GM18511 (cell line): Measurements from ENCODE around the gene ZNF362.

Experiments
- ATAC-seq: cut with Tn5 transposase; IDR thresholded peaks from one replicate; pipeline ENCODE4 v1.9.1; 2021; ENCODE audit warnings: mild to moderate bottlenecking, moderate library complexity; ENCODE audit not compliant: unreplicated experiment

The ZNF362 gene

GRCh38 chr1:33244143-33244808 lies 12.0 kb upstream of the ZNF362 start:
- no peak for ATAC-seq

DNA sequence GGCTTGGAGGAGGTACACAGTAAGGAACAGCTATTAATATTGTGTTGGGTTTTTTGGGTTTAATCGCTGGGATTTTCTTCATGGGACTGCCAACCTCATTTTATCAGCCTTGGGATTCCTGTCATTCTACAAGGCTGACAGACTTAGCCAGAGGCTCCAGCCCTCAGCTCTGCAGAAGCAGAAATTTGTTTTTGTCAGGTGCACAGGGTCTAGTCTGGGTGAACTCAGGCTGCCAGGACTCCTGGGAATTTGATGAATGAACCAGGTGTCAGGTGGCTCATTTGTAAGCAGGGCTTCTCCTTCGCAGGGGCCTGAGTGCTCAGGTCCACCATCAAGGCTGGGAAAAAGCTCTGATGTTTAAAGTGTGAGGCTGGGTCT lies 11.5 kb upstream of the ZNF362 start:
- no peak for ATAC-seq

- no peak for ATAC-seq
These were observed 10.1 kb upstream of the ZNF362 start for GRCh38 chr1:33246171-33246570.

DNA sequence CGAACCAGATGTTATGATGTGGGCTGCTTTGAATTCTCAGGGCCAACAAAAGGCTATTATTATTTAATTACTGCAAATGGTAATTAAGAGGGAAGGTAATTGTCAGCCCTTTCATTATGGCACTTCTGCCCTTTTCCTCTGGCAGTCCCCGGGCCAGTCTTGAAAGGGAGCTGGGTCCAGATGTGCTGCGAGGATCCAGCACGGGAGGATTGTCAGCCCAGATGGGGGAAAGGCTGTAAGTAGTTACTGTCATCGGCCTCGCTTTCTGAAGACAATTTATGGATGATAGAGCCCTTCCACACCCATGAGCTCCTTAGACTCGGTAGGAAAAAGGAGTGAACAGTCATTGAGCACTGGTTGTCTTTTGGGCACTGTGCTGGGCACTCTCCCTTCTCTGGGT lies 8.7 kb upstream of the ZNF362 start:
- no peak for ATAC-seq

GRCh38 chr1:33248244-33248643 lies 8.0 kb upstream of the ZNF362 start:
- ATAC-seq = no peak

DNA sequence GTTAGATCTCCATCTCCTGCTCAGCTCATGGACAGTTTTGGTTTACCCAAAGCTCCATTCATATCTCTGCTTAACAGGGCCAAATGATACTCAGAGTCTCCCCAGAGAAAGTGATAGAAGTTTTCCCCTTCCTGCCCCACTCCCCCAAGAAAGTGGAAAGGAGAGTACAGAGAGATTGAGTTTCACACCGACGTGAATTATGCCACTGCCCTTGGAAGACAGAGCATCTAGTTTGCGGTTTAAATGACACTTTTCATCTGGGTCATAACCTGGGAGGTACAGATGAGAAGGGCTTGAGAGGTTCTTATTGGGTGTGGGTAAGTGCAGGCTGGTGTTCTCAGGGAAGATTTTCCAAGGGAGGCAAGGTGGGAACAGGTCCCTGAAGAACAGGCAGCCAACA lies 6.9 kb upstream of the ZNF362 start:
- no peak for ATAC-seq

GRCh38 chr1:33250217-33250616 lies 6.1 kb upstream of the ZNF362 start:
- ATAC-seq = no peak

- ATAC-seq = no peak
These were observed 5.6 kb upstream of the ZNF362 start for GRCh38 chr1:33250724-33251123.

DNA sequence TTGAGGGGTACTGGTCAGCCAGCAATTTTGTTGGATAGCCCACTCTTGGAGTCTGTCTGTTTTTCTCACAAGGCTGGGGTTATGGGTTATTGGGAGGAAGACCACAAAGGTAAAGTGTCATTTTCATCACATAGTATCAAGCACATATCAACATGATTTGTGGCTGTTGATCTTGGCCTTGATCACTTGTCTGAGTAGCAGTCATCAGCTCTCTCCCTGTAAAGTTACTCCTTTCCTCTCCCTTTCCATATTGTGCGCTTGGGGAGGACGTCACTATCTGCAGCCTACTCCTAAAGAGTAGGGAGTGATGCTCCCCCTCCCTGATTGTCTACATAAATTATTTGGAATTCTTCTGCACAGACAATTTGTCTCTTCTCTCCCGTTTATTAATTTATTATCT lies 1.8 kb upstream of the ZNF362 start:
- no peak for ATAC-seq

- peak; percentile 49 for ATAC-seq
These were observed 708 bp upstream of the ZNF362 start for GRCh38 chr1:33255347-33256220.

- ATAC-seq = no peak
These were observed 146 bp upstream of the ZNF362 start for GRCh38 chr1:33256221-33256470.

DNA sequence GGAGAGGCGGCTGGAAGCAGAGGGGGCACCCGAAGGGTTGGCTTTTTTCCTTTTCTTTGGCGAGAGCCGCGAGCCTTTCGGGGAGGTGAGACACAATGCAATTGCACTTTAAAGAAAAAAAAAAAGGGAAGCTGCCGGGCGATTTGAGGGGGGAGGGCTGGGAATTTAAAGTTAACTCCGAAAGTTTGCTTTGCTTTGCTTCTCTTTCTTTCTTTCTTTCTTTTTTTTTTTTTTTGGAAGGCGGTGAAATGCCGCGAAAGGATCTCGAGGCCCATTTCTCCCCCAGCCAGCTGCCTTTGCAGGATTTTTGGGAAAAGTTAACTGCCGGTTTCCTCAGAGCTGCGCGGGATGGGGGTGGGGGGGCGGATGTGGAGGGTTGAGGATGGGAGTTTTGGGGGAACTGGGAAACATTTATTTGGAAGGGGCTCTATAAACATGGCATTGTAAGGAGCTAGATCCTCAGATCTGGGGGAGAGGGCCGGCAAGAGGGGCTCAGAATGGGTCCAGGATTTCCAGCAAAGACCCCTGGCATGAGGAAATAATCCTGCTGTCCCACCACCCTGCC lies 997 bp downstream of the ZNF362 start:
- no peak for ATAC-seq

DNA sequence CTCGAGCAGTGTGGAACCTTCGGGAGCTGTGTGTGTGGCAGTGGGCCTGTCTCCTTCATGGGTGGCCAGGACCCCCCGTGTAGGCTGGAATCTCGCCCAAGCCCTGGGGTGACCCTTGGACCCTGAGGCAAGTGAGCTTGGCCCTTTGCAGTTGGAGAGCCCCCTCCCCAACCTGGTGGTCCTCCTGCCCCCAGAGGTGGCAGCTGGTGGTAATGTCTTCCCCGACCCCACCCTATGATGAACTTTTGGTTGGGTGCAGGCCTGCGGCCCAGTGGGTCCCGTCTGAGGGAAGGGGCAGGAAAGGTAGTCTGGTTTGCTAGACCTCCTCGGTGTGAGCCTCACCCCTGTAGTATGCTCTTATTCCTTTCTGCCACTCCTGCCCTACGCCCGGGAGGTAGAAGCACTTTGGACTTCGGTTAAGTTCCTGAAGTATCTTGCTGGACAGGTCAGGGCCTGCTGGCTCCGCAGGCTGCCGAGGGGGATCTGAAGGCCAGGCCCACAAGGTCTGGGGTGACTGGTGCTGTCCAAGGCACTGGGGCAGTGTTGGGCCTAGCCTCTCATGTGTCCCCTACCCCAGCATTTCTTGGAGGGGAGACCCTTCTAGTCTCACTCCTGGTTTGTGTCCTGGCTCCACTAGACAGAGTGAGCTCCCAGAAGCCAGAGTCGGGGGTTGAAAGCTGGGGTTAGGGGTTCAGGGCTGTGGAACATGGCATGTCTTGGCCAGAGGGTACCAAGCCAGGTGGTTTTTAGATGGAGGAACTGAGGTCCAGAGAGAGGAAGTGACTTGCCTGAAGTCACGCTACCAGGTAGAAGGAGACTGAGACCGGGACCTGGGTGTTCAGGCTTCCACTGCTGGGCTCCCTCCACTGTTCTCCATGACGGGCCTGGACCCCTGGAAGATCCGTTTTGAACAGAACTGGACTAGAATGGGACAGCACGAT lies 1.8 kb downstream of the ZNF362 start:
- ATAC-seq = no peak

DNA sequence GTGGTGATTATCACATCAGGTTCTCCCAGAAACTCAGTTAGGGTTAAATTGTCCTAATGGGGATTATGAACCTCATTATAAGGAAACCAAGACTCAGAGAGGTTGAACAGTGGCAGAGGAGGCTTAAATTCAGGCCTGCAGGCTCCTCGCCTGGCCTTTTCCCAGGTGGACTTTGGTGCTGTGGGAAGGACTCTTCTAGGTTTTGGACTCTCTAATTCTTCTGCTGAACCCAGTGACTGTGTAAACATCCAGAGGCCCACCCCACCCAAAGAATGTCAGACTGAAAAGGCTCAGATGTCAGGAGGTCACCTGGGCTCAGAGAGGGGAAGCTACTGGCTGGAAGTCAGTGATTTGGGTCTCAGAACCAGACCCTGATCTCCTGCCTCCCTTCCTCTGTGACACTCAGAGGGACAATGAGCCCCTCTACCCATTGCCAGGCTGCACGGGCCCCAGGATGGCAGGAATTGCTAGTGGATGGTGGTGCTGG lies 2.5 kb downstream of the ZNF362 start:
- no peak for ATAC-seq

DNA sequence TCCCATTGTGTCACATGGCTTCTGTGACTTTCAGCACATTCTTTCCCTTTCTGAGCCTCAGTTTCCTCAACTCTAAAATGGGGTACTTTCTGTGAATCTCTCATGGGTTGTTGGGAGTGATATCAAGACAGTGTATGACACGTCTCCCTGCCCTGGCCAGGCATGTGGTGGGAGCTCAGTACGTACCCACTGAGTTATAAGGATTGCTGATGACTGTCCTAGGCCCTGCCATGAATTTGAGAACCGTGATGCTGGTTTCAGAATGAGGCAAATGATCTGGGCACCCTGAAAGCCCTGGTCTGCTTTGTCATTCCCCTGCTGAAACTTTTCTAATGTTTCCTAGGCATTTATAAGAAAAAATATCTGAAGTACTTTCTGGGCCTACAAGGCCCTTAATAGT lies 3.6 kb downstream of the ZNF362 start:
- no peak for ATAC-seq

- ATAC-seq = no peak
These were observed 4.1 kb downstream of the ZNF362 start for GRCh38 chr1:33260439-33260838.

GRCh38 chr1:33261344-33261743 lies 5.1 kb downstream of the ZNF362 start:
- no peak for ATAC-seq

- ATAC-seq = no peak
These were observed 7.7 kb downstream of the ZNF362 start for GRCh38 chr1:33263890-33264504.

DNA sequence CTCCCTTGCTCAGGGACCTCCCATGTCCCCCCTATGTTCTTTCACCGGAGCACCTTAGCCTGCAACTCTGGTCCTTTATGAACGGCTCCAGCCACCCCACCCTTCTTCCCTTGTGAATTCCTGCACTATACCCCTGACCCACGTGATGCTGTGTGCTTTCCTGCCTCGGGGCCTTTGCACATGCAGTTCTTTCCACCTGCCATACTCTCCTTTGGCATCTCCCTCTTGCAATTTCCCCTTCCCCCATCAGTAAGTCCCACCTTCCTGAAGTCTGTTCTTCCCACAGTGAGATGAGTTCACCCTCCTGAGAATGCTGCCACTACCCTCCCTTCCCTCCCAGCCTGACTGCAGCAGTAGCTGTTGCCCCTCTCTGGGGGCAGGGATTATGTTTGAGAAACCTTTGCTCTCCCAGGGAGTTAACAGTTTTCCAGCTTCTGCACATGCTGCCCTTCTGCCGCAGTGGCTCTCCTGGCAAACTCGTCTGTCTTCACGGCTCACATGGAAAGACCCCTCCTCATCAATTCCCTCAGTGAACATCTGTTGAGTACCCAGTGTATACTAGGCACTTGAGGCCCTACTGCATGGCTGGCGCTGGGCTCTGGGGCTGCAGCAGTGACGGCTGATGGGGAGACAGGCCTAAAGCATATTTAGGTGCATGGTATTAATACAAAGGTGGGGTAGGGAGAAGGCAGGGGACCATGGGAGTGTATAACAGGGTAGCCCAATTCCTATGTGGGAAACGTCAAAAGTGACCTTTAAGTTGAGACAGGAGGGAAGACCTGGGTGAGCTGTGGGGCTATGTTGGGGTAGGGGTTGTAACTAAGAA lies 9.7 kb downstream of the ZNF362 start:
- no peak for ATAC-seq

DNA sequence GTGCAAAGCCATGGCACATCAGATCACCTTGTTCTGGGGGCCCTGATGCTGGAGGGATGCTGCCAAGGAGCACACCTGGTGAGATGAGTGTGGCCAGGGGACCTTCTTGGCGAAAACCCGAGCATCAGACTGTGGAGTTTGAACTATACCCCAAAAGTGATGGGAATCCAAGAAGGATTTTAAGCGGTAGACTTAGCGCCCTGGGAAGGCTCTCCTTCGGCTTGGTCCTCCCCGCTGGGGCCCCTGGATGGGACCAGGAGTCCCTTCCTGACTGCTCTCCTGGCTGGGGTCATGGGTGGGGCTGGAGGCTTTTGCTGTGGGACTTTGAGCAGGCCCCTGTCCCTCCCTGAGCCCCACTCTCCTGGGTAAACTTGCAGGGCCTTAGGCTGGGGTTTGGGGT lies 10.5 kb downstream of the ZNF362 start:
- no peak for ATAC-seq
